ENCODE measurements around the gene MEIS3. TPM values are rescaled to one million over a fixed set of nuclear protein-coding genes. Genes with fewer than 3 reads are reported as not detected.

MEIS3 gene
- total RNA-seq, 1 experiment from 2014 or later, result 1.9 TPM

DNA sequence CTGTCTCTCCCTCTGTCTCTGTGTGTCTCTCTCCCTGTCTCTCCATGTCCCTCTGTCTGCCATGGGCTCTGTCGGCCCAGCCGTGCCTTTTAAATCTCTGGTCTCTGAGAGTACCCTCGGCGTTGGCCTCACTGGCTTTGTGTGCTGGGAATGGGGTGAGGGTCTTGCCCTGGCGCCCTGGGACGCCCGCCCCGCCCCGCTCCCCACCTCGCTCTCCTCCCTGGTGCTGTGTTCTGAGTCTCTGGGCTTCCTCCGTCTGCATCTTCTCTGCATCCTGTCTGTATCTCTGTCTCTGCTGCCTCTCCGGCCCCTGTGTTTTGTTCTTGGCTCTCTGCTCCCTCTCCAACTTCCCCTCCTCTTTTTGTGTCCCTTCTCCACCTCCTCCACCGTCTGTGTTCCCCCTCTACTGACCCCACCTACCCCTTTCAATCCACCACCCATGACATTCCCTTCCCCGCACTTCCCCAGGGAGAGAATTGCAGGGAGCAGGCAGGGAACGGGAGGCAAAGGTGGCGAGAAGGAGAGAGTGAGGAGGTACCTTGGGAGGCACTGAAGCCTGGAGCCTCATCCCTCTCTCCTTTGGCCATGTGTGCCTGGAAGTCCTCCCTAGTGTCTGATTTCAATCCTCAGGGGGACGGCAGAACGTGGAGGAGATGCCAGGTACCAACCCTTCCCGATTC is 4.0 kb upstream of the MEIS3 start:
- H3K9me2 ChIP-seq (ENCODE audit: insufficient read depth), result no peaks in the 10 kb centered on the region
- TF ChIP-seq EZH2 (IDR thresholded peaks at IDR 0.05; ENCODE audit: low read depth), result no peak; the same call in 1 of the 2 replicates
- TF ChIP-seq, protein P1, sequence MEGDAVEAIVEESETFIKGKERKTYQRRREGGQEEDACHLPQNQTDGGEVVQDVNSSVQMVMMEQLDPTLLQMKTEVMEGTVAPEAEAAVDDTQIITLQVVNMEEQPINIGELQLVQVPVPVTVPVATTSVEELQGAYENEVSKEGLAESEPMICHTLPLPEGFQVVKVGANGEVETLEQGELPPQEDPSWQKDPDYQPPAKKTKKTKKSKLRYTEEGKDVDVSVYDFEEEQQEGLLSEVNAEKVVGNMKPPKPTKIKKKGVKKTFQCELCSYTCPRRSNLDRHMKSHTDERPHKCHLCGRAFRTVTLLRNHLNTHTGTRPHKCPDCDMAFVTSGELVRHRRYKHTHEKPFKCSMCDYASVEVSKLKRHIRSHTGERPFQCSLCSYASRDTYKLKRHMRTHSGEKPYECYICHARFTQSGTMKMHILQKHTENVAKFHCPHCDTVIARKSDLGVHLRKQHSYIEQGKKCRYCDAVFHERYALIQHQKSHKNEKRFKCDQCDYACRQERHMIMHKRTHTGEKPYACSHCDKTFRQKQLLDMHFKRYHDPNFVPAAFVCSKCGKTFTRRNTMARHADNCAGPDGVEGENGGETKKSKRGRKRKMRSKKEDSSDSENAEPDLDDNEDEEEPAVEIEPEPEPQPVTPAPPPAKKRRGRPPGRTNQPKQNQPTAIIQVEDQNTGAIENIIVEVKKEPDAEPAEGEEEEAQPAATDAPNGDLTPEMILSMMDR (conservative IDR thresholded peaks at IDR 0.05), result no peak
- H3K79me2 ChIP-seq (ENCODE audit: low read depth), result no peaks in the 10 kb centered on the region
- intact Hi-C loops (cut with micrococcal nuclease; ENCODE audit: unreplicated experiment), result loop anchor here (10.0 kb wide), 1 partner anchor 409 kb away; the partner anchor contains the start of gene NPAS1
- DNase-seq, result no peak
- BruUV-seq (replicated peaks), result no TSS peak
- no peak overlapping the region for H3K4me2 ChIP-seq
- no peak overlapping the region for H3K4me3 ChIP-seq
- peaks cover 24% of the 10 kb centered on the region for H3F3A ChIP-seq (ENCODE audit: insufficient read depth, low read depth)
- peaks cover 10% of the 10 kb centered on the region for H3K4me1 ChIP-seq (replicated peaks; ENCODE audit: insufficient read depth)
- ChIA-PET POLR2A (ENCODE audit: unreplicated experiment) (no interaction called here), CTCF (no interaction called here)
- H3K27ac ChIP-seq, result no peak overlapping the region
- H4K20me1 ChIP-seq (ENCODE audit: insufficient read depth), result no peaks in the 10 kb centered on the region
- no peaks in the 10 kb centered on the region for H3K36me3 ChIP-seq (ENCODE audit: low read depth)
- H3K9me3 ChIP-seq (ENCODE audit: insufficient read depth, low read depth), result no peaks in the 10 kb centered on the region
- H3K27me3 ChIP-seq (ENCODE audit: insufficient read depth, low read depth), result peaks cover 65% of the 10 kb centered on the region
- H2AFZ ChIP-seq, result no peak overlapping the region

DNA sequence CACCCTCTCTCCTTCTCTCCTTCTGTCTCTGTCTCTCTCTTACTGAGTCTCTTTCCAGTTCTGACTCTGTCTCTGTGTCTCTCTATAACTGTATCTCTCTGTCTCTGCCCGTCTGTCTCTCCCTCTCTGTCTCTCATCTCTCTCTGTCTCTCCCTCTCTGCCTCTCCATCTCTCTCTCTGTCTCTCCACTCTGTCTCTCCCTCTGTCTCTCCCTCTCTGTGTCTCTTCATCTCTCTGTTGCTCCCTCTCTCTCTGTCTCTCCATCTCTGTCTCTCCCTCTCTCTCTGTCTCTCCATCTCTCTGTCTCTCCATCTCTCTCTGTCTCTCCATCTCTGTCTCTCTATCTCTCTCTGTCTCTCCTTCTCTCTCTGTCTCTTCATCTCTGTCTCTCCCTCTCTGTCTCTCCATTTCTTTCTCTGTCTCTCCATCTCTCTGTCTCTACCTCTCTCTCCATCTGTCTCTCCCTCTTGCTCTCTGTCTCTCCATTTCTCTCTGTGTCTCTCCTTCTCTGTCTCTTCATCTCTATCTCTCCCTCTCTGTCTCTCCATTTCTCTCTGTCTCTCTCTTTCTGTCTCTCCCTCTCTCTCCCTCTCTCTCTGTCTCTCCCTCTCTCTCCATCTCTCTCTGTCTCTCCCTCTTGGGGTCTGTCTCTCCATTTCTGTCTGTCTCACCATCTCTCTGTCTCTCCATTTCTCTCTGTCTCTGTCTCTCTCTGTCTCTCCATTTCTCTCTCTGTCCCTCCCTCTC is 3.3 kb upstream of the MEIS3 start:
- H3K4me2 ChIP-seq, result no peak overlapping the region
- TF ChIP-seq, protein P1 (conservative IDR thresholded peaks at IDR 0.05), result no peak
- TF ChIP-seq EZH2 (IDR thresholded peaks at IDR 0.05; ENCODE audit: low read depth), result no peak
- H3K79me2 ChIP-seq (ENCODE audit: low read depth), result no peaks in the 10 kb centered on the region
- no peak for DNase-seq
- CTCF ChIA-PET, result no interaction called here
- H3K27ac ChIP-seq, result no peak overlapping the region
- no peaks in the 10 kb centered on the region for H3K9me3 ChIP-seq (ENCODE audit: insufficient read depth, low read depth)
- POLR2A ChIA-PET (ENCODE audit: unreplicated experiment), result no interaction called here
- no peaks in the 10 kb centered on the region for H4K20me1 ChIP-seq (ENCODE audit: insufficient read depth)
- H3K36me3 ChIP-seq (ENCODE audit: low read depth), result no peaks in the 10 kb centered on the region
- intact Hi-C loops (cut with micrococcal nuclease; ENCODE audit: unreplicated experiment), result loop anchor here (10.0 kb wide), 1 partner anchor 408 kb away; the partner anchor contains the start of gene NPAS1
- H3K4me3 ChIP-seq, result no peak overlapping the region
- H3K4me1 ChIP-seq (replicated peaks; ENCODE audit: insufficient read depth), result peaks cover 2% of the 10 kb centered on the region
- BruUV-seq (replicated peaks), result no TSS peak
- no peak overlapping the region for H2AFZ ChIP-seq
- no peaks in the 10 kb centered on the region for H3K9me2 ChIP-seq (ENCODE audit: insufficient read depth)
- peaks cover 72% of the 10 kb centered on the region for H3K27me3 ChIP-seq (ENCODE audit: insufficient read depth, low read depth)
- H3F3A ChIP-seq (ENCODE audit: insufficient read depth, low read depth), result peaks cover 22% of the 10 kb centered on the region

DNA sequence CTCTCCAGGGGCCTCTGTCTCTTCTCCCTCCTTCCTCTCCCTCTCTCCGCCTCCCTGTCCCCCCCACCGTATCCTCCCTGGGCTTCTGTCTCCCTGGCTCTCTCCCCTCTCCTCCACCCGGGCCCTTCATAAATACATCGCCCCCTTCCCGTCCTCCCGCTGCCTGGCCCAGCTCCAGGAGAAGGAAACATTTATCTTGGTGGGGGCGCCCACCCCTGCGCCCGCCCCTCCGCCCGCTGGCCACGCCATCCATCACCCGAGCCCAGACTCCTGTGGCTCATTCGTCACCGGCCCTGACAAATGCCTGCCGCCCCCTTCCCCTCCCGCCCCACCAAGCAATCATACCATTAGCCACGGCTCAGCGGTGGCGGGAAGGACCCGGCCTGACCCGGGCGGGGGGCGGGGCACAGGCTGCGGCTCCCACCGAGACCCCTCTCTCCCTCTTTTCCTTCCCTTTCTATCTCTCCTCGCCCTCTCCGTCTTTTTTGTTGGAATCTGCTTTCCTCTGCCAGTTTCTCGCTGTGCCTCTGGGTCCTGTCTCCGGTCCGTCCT is 2.6 kb upstream of the MEIS3 start:
- ChIA-PET CTCF (no interaction called here), POLR2A (ENCODE audit: unreplicated experiment) (no interaction called here)
- Histone ChIP-seq H3K4me3 (no peak overlapping the region), H3K4me2 (no peak overlapping the region), H4K20me1 (ENCODE audit: insufficient read depth) (no peaks in the 10 kb centered on the region), H3F3A (ENCODE audit: insufficient read depth, low read depth) (peaks cover 17% of the 10 kb centered on the region), H3K27me3 (ENCODE audit: insufficient read depth, low read depth) (peaks cover 78% of the 10 kb centered on the region), H3K4me1 (replicated peaks; ENCODE audit: insufficient read depth) (no peaks in the 10 kb centered on the region), H3K27ac (no peak overlapping the region), H2AFZ (no peak overlapping the region), H3K9me2 (ENCODE audit: insufficient read depth) (no peaks in the 10 kb centered on the region), H3K79me2 (ENCODE audit: low read depth) (no peaks in the 10 kb centered on the region), H3K9me3 (ENCODE audit: insufficient read depth, low read depth) (no peaks in the 10 kb centered on the region), H3K36me3 (ENCODE audit: low read depth) (no peaks in the 10 kb centered on the region)
- no peak for DNase-seq
- BruUV-seq (replicated peaks), result no TSS peak
- intact Hi-C loops (cut with micrococcal nuclease; ENCODE audit: unreplicated experiment), result loop anchor here (2.0 to 10.0 kb wide), 2 partner anchors 269 to 407 kb away; partner anchors contain the start of gene NPAS1
- TF ChIP-seq, protein P1 (conservative IDR thresholded peaks at IDR 0.05), result no peak
- TF ChIP-seq EZH2 (IDR thresholded peaks at IDR 0.05; ENCODE audit: low read depth), result no peak

Data from PC-9 (cell line).